GF-D8 (cell line): Measurements from ENCODE around the gene PTGDS.

ENCODE experiments used
- DNase-seq: peaks from one replicate; lab custom pipeline; 2025; lab: John Stamatoyannopoulos, UW

Gene PTGDS

GRCh38 chr9:136974817-136975535, 2.3 kb upstream of the PTGDS start:
- DNase-seq = no peak

- peak; percentile 7 for DNase-seq
These were observed 1.7 kb upstream of the PTGDS start for GRCh38 chr9:136975644-136976043.

- no peak for DNase-seq
These were observed 357 bp downstream of the PTGDS start for GRCh38 chr9:136977649-136978072.

- DNase-seq = no peak
These were observed 965 bp downstream of the PTGDS start for GRCh38 chr9:136978073-136978864.

- no peak for DNase-seq
These were observed 1.7 kb downstream of the PTGDS start for GRCh38 chr9:136978865-136979544.

- DNase-seq = no peak
These were observed 2.7 kb downstream of the PTGDS start for GRCh38 chr9:136979769-136980587.

- no peak for DNase-seq
These were observed 3.6 kb downstream of the PTGDS start for GRCh38 chr9:136980669-136981478.

- DNase-seq = no peak
These were observed 4.4 kb downstream of the PTGDS start for GRCh38 chr9:136981588-136982231.

- no peak for DNase-seq
These were observed 5.1 kb downstream of the PTGDS start, which contains the start of gene LCNL1 for GRCh38 chr9:136982232-136983051. Gene LCNL1, plus strand, starts transcription at chr9:136982993. Its CDS starts 594 bp downstream, at chr9:136983587.

GRCh38 chr9:136983167-136983566, 5.9 kb downstream of the PTGDS start:
- DNase-seq = no peak

- DNase-seq = no peak
These were observed 6.5 kb downstream of the PTGDS start for GRCh38 chr9:136983656-136984314.

- no peak for DNase-seq
These were observed 7.2 kb downstream of the PTGDS start for GRCh38 chr9:136984464-136985026.

- no peak for DNase-seq
These were observed 7.8 kb downstream of the PTGDS start for GRCh38 chr9:136985027-136985602.

GRCh38 chr9:136985853-136986252, 8.5 kb downstream of the PTGDS start:
- no peak for DNase-seq

GRCh38 chr9:136988872-136989271, 11.6 kb downstream of the PTGDS start:
- DNase-seq = no peak

- no peak for DNase-seq
These were observed 13.1 kb downstream of the PTGDS start for GRCh38 chr9:136990242-136990911.

- peak; percentile 51 for DNase-seq
These were observed 14.9 kb downstream of the PTGDS start, which contains the start of gene PAXX for GRCh38 chr9:136991993-136992818. Gene PAXX, plus strand, starts transcription at chr9:136992422. Its CDS starts 22 bp downstream, at chr9:136992444.
